MM.1S (cell line): Measurements from ENCODE around the gene PSD2.

ENCODE experiments used
- DNase-seq: peaks from one replicate; pipeline ENCODE4 v3.0.0-alpha.2; 2015
- H2AFZ ChIP-seq: fragments of 300-600 bp; sonication (generic); 2 replicates; pipeline ENCODE4 v1.6.0; 2016; ENCODE audit warnings: antibody characterized with exemption, low read length
- H3F3A ChIP-seq: fragments of 300-600 bp; sonication (generic); 2 replicates; pipeline ENCODE4 v1.6.1; 2016; ENCODE audit warnings: mild to moderate bottlenecking, antibody characterized with exemption, low read length, moderate library complexity, mixed read lengths; ENCODE audit not compliant: insufficient read depth
- H3K27ac ChIP-seq: fragments of 300-600 bp; sonication (generic); 2 replicates; pipeline ENCODE4 v1.5.1; 2016; ENCODE audit warnings: mild to moderate bottlenecking, low read length
- H3K27me3 ChIP-seq: fragments of 300-600 bp; sonication (generic); replicated peaks from 2 replicates; pipeline ENCODE4 v1.6.0; 2016; ENCODE audit warnings: low read length; ENCODE audit not compliant: insufficient read depth
- H3K36me3 ChIP-seq: fragments of 300-600 bp; sonication (generic); replicated peaks from 2 replicates; pipeline ENCODE4 v1.6.1; 2016; ENCODE audit warnings: mild to moderate bottlenecking, low read length, mixed read lengths; ENCODE audit not compliant: insufficient read depth
- H3K4me1 ChIP-seq: fragments of 300-600 bp; sonication (generic); 2 replicates; pipeline ENCODE4 v1.6.1; 2016; ENCODE audit warnings: low read length, mixed read lengths
- H3K4me2 ChIP-seq: fragments of 300-600 bp; sonication (generic); 2 replicates; pipeline ENCODE4 v1.6.0; 2016; ENCODE audit warnings: low read depth, low read length
- H3K4me3 ChIP-seq: fragments of 300-600 bp; sonication (generic); 2 replicates; pipeline ENCODE4 v1.5.1; 2016; ENCODE audit warnings: low read length, mixed read lengths
- H3K79me2 ChIP-seq: fragments of 300-600 bp; sonication (generic); 2 replicates; pipeline ENCODE4 v1.6.1; 2016; ENCODE audit warnings: mixed run types, low read length, mixed read lengths
- H3K9ac ChIP-seq: fragments of 300-600 bp; sonication (generic); 2 replicates; pipeline ENCODE4 v1.6.1; 2016; ENCODE audit warnings: low read length, mixed read lengths
- H3K9me2 ChIP-seq: fragments of 300-600 bp; sonication (generic); replicated peaks from 2 replicates; pipeline ENCODE4 v1.6.1; 2016; ENCODE audit warnings: mild to moderate bottlenecking, low read length, mixed read lengths; ENCODE audit not compliant: insufficient read depth
- H3K9me3 ChIP-seq: fragments of 300-600 bp; sonication (generic); replicated peaks from 2 replicates; pipeline ENCODE4 v1.6.1; 2016; ENCODE audit warnings: mild to moderate bottlenecking, low read length, mixed read lengths; ENCODE audit not compliant: insufficient read depth
- H4K20me1 ChIP-seq: fragments of 300-600 bp; sonication (generic); 2 replicates; pipeline ENCODE4 v1.6.1; 2016; ENCODE audit warnings: mild to moderate bottlenecking, low read length, moderate library complexity, mixed read lengths; ENCODE audit not compliant: insufficient read depth
- CTCF ChIP-seq: fragments of 300-600 bp; sonication (generic); IDR thresholded peaks from 2 replicates; pipeline ENCODE4 v1.5.1; 2016; ENCODE audit warnings: antibody characterized with exemption, low read length, mixed read lengths
- EZH2 ChIP-seq: fragments of 300-600 bp; sonication (generic); optimal IDR thresholded peaks from 2 replicates; pipeline ENCODE3; 2017; ENCODE audit warnings: low read depth, mild to moderate bottlenecking, antibody characterized with exemption, low read length, mixed read lengths
- EZH2phosphoT487 ChIP-seq: fragments of 300-600 bp; sonication (generic); IDR thresholded peaks from 2 replicates; pipeline ENCODE4 v1.6.1; 2018; ENCODE audit warnings: antibody characterized with exemption, low read length

Gene PSD2

GRCh38 chr5:139769477-139769876, 26.1 kb upstream of the PSD2 start:
- Histone ChIP-seq H3K4me1 (no peaks in the 10 kb centered on the region), H2AFZ (no peak overlapping the region), H3K4me2 (no peak overlapping the region), H3K36me3 (no peaks in the 10 kb centered on the region), H3K9me2 (no peaks in the 10 kb centered on the region), H3K27ac (no peak overlapping the region), H3K9ac (no peak overlapping the region), H4K20me1 (no peaks in the 10 kb centered on the region), H3K27me3 (peaks cover 6% of the 10 kb centered on the region), H3K9me3 (no peaks in the 10 kb centered on the region), H3K4me3 (no peak overlapping the region), H3K79me2 (no peaks in the 10 kb centered on the region), H3F3A (no peaks in the 10 kb centered on the region)
- no peak for TF ChIP-seq CTCF
- no peak for TF ChIP-seq EZH2
- TF ChIP-seq EZH2phosphoT487 = no peak
- DNase-seq = no peak

- Histone ChIP-seq H3F3A (no peaks in the 10 kb centered on the region), H3K36me3 (no peaks in the 10 kb centered on the region), H3K79me2 (no peaks in the 10 kb centered on the region), H3K4me3 (no peak overlapping the region), H3K9me3 (no peaks in the 10 kb centered on the region), H2AFZ (no peak overlapping the region), H3K27me3 (0 out of 2 replicates have a peak, but pooled peaks cover 3% of the 10 kb centered on the region), H3K4me2 (no peak overlapping the region), H3K9ac (no peak overlapping the region), H4K20me1 (no peaks in the 10 kb centered on the region), H3K27ac (no peak overlapping the region), H3K9me2 (no peaks in the 10 kb centered on the region), H3K4me1 (no peaks in the 10 kb centered on the region)
- DNase-seq = no peak
- no peak for TF ChIP-seq CTCF
Observed at GRCh38 chr5:139770722-139771121, 24.9 kb upstream of the PSD2 start.

- TF ChIP-seq EZH2phosphoT487 (no peak), EZH2 (no peak), CTCF (no peak)
- Histone ChIP-seq H3K9me3 (no peaks in the 10 kb centered on the region), H4K20me1 (no peaks in the 10 kb centered on the region), H3K9me2 (no peaks in the 10 kb centered on the region), H2AFZ (no peak overlapping the region), H3K27ac (no peak overlapping the region), H3K9ac (no peak overlapping the region), H3K27me3 (0 out of 2 replicates have a peak, but pooled peaks cover 3% of the 10 kb centered on the region), H3K4me3 (no peak overlapping the region), H3F3A (no peaks in the 10 kb centered on the region), H3K4me2 (no peak overlapping the region), H3K79me2 (no peaks in the 10 kb centered on the region), H3K36me3 (no peaks in the 10 kb centered on the region), H3K4me1 (no peaks in the 10 kb centered on the region)
- no peak for DNase-seq
Observed at GRCh38 chr5:139772089-139772791, 23.4 kb upstream of the PSD2 start.
